ENCODE data around the gene KCNK13. TPM values are rescaled to one million over a fixed set of nuclear protein-coding genes. Genes with fewer than 3 reads are reported as not detected.
"Not testable (repeated sequence)": the region's sequence is repeated elsewhere in the genome, so short reads cannot be mapped to it uniquely, and the experiment has no call there.

The KCNK13 gene
- total RNA-seq, 1 donor from 2014 or later = not detected

DNA sequence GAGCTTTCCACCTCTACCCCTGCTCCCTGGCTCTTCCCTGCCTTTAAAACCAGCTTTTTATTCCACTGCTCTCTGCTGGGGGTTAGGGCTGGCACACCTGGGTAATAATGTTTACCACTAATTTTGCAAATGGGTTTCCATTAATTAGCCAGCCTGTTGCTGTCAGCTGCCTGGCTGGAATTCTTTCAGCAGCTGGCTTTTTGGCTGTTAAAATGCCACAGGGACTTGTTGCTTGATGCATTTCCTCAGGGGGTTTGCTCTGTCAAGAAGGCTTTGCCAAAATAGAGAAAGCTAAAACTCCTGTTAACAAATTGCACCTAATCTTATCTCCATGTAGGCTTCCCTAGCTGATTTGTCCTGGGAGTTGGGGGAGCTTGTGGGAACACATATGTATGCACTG lies 142.7 kb downstream of the KCNK13 start:
- DNase-seq = no peak
- Mint-ChIP-seq H3K36me3 (ENCODE audit: low read depth) (no peaks in the 10 kb centered on the region), H3K4me3 (no peak overlapping the region), H3K9me3 (peaks cover 5% of the 10 kb centered on the region), H3K27ac (no peak overlapping the region), H3K4me1 (no peaks in the 10 kb centered on the region), H3K27me3 (peaks cover 5% of the 10 kb centered on the region)
- intact Hi-C loops (cut with micrococcal nuclease) = no loop called here

DNA sequence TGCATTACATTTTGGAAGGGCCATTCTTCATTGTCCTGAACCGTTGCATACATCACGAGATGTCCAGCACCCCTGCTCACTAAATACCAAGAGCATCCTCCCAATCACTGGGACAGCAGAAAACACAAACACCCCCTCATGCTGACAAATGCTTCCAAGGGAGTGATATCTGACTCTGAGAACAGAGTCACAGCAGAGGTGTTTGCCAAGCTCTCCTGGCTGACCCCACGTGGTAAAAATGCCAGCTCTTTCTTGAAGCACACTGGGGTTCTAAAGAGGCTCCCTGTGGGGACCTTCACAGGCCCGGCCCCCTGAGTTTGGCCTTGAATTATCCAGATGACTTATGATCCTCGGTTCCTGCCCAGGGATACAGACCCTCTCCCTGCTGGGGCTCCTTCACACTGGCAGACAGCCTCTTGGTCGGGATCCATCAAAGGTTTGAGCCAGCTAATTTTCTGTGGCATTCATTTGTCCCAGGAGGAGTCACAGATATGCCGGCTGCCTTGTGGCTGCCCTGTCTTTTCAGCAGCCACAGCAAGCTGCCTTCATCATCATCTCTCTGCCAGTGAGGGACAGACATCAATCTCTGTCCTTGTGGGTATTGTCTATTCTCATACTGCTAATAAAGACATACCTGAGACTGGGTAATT lies 151.4 kb downstream of the KCNK13 start:
- Mint-ChIP-seq H3K27ac (no peak overlapping the region), H3K27me3 (no peaks in the 10 kb centered on the region), H3K9me3 (peaks cover 6% of the 10 kb centered on the region), H3K36me3 (ENCODE audit: low read depth) (no peaks in the 10 kb centered on the region), H3K4me1 (no peaks in the 10 kb centered on the region), H3K4me3 (no peak overlapping the region)
- intact Hi-C loops (cut with micrococcal nuclease) = no loop called here
- no peak for DNase-seq

DNA sequence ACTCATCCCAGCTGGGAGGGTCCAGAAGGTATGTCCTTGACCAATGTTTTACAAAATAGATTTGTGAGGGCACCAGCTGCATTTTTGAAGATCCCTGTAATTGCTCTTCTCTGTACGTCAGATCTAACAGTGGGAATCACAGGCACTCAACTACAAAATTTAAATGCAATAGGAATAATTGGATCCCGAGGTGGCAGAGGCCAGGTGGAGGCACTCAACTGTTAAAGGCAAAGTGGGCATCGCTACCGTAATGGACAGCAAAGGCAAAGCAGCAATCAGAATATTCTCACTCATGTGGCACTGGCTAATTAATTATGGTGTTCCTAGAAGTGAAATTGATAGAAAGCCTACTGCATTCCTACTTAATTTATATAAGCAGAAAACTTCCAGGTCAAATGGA lies 166.7 kb downstream of the KCNK13 start:
- Mint-ChIP-seq H3K36me3 (ENCODE audit: low read depth) (no peaks in the 10 kb centered on the region), H3K4me3 (no peak overlapping the region), H3K27ac (no peak overlapping the region), H3K9me3 (no peaks in the 10 kb centered on the region), H3K27me3 (peaks cover 14% of the 10 kb centered on the region), H3K4me1 (no peaks in the 10 kb centered on the region)
- intact Hi-C loops (cut with micrococcal nuclease) = no loop called here
- no peak for DNase-seq

DNA sequence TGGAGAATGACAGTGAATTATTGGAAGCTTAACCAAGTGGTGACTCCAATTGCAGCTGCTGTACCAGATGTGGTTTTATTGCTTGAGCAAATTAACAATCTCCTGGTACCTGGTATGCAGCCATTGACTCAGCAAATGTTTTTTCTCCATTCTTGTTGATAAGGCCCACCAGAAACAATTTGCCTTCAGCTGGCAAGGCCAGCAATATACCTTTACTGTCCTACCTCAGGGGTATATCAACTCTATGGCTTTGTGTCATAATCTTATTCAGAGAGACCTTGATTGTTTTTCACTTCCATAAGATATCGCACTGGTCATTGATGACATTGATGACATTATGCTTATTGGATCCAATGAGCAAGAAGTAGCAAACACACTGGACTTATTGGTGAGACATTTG lies 168.1 kb downstream of the KCNK13 start:
- intact Hi-C loops (cut with micrococcal nuclease); H3K27ac Mint-ChIP-seq; H3K4me3 Mint-ChIP-seq; DNase-seq; H3K4me1 Mint-ChIP-seq; H3K9me3 Mint-ChIP-seq; H3K36me3 Mint-ChIP-seq (ENCODE audit: low read depth): not testable (repeated sequence)
- peaks cover 12% of the 10 kb centered on the region for H3K27me3 Mint-ChIP-seq

Other genes starting within 250 kb of the KCNK13 start
- 6.8 and 7.8 TPM in 2 replicates for gene EFCAB11, start 107.3 kb upstream of the KCNK13 start, total RNA-seq
- 75.6 and 77.8 TPM in 2 replicates for gene TDP1, start 106.1 kb upstream of the KCNK13 start, total RNA-seq
- 170 and 185 TPM in 2 replicates for gene PSMC1, start 194.6 kb downstream of the KCNK13 start, total RNA-seq

Measured in activated CD4-positive, alpha-beta T cell treated with anti-CD3 and anti-CD28 coated beads, Interleukin-2, amount 10 ng/mL, durations not matched to agents 24 days and 14 days (primary cell).